Measurements from ENCODE around the gene SRA1. TPM values are rescaled to one million over a fixed set of nuclear protein-coding genes. Genes with fewer than 3 reads are reported as not detected.

SRA1 gene
- total and polyA plus RNA-seq, 2 of the 8 experiments (the other 6 are each of a cell fraction or from before 2014, with no cell fraction given): 27.4 to 39.4 TPM

- peak; percentile 40 to 73 (median 61) for TF ChIP-seq CTCF (IDR thresholded peaks at IDR 0.05; ENCODE audit: control extremely low read depth in 1 of 3, insufficient read depth in 1 of 3, low read depth in 1 of 3, low read length in 3 of 3)
- no peak for TF ChIP-seq TAF7 (optimal IDR thresholded peaks at IDR 0.05; ENCODE audit: borderline replicate concordance, low read depth, low read length)
- peak; percentile 32 for TF ChIP-seq KDM4A (IDR thresholded peaks at IDR 0.05; ENCODE audit: low read depth, low read length, severe bottlenecking)
- no peak for TF ChIP-seq GTF2F1 (IDR thresholded peaks at IDR 0.05; ENCODE audit: borderline replicate concordance, low read depth, low read length)
- peak; percentile 55; the same call in 1 of the 2 replicates for TF ChIP-seq PHF8 (conservative IDR thresholded peaks at IDR 0.05; ENCODE audit: low read depth, low read length)
- TF ChIP-seq TEAD4 (IDR thresholded peaks at IDR 0.05; ENCODE audit: low read depth, low read length): no peak
- peak in 1 of 2 experiments; percentile 62; a peak in 1 of 4 replicates for TF ChIP-seq HDAC2 (IDR thresholded peaks at IDR 0.05; ENCODE audit: borderline replicate concordance in 1 of 2, low read depth in 2 of 2, low read length in 2 of 2)
- no peak for TF ChIP-seq BCL11A (IDR thresholded peaks at IDR 0.05; ENCODE audit: low read depth in 2 of 2, low read length in 2 of 2)
- peak; percentile 55; the same call in 1 of the 2 replicates for TF ChIP-seq SP1 (IDR thresholded peaks at IDR 0.05; ENCODE audit: low read depth, low read length)
- TF ChIP-seq SIRT6 (IDR thresholded peaks at IDR 0.05; ENCODE audit: low read length): no peak
- TF ChIP-seq POLR2AphosphoS5 (IDR thresholded peaks at IDR 0.05; ENCODE audit: low read depth, low read length): peak; percentile 92
- no peak for TF ChIP-seq CBX5 (IDR thresholded peaks at IDR 0.05; ENCODE audit: low read depth, low read length)
- no peak for TF ChIP-seq BRCA1 (IDR thresholded peaks at IDR 0.05; ENCODE audit: low read depth, low read length)
- no peak for TF ChIP-seq EP300 (IDR thresholded peaks at IDR 0.05; ENCODE audit: borderline replicate concordance in 1 of 2, low read depth in 2 of 2, low read length in 2 of 2)
- 0 out of 2 replicates have a peak, but pooled peaks have one; percentile 36 for TF ChIP-seq CHD2 (IDR thresholded peaks at IDR 0.05; ENCODE audit: low read length)
- TF ChIP-seq GABPA (IDR thresholded peaks at IDR 0.05; ENCODE audit: borderline replicate concordance, insufficient read depth, low read length): no peak
- TF ChIP-seq JUN (IDR thresholded peaks at IDR 0.05; ENCODE audit: low read depth, low read length): no peak; the same call in 1 of the 2 replicates
- TF ChIP-seq ZNF274 (IDR thresholded peaks at IDR 0.05; ENCODE audit: borderline replicate concordance, extremely low read depth, low read length): no peak
- no peak for TF ChIP-seq CHD1 (IDR thresholded peaks at IDR 0.05; ENCODE audit: low read depth, low read length)
- TF ChIP-seq BACH1 (IDR thresholded peaks at IDR 0.05; ENCODE audit: low read length): no peak
- no peak for TF ChIP-seq RXRA (IDR thresholded peaks at IDR 0.05; ENCODE audit: insufficient read depth, low read depth, low read length)
Observed at GRCh38 chr5:140547508-140548299, 9.6 kb downstream of the SRA1 start, which contains the start of gene EIF4EBP3 (continued).

All from H1 (cell line).